Measurements from ENCODE around the gene ZNF432. TPM values are rescaled to one million over a fixed set of nuclear protein-coding genes. Genes with fewer than 3 reads are reported as not detected.
"Not testable (repeated sequence)": the region's sequence is repeated elsewhere in the genome, so short reads cannot be mapped to it uniquely, and the experiment has no call there.

The ZNF432 gene
- total and polyA plus RNA-seq, 2 of the 13 experiments (the other 11 are each of a cell fraction or from before 2014, with no cell fraction given): 4.1 to 8.7 TPM

DNA sequence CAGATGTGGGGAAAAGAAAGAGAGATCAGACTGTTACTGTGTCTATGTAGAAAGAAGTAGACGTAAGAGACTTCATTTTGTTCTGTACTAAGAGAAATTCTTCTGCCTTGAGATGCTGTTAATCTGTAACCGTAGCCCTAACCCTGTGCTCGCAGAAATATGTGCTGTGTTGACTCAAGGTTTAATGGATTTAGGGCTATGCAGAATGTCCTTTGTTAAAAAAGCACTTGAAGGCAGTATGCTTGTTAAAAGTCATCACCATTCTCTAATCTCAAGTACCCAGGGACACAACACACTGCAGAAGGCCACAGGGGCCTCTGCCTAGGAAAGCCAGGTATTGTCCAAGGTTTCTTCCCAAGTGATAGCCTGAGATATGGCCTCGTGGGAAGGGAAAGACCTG, 24.2 kb downstream of the ZNF432 start (continued):
- not testable (repeated sequence) for TF ChIP-seq SOX6 (IDR thresholded peaks at IDR 0.05); CREM (CRISPR knock-in tag; IDR thresholded peaks at IDR 0.05)
- peak; percentile 87 for TF ChIP-seq SOX6 (CRISPR knock-in tag; IDR thresholded peaks at IDR 0.05)
- peak; percentile 30; the same call in 1 of the 2 replicates for TF ChIP-seq CREM (IDR thresholded peaks at IDR 0.05)
- TF ChIP-seq KAT8 (CRISPR knock-in tag; IDR thresholded peaks at IDR 0.05): 0 out of 2 replicates have a peak, but pooled peaks have one; percentile 22
- TF ChIP-seq, protein P1, sequence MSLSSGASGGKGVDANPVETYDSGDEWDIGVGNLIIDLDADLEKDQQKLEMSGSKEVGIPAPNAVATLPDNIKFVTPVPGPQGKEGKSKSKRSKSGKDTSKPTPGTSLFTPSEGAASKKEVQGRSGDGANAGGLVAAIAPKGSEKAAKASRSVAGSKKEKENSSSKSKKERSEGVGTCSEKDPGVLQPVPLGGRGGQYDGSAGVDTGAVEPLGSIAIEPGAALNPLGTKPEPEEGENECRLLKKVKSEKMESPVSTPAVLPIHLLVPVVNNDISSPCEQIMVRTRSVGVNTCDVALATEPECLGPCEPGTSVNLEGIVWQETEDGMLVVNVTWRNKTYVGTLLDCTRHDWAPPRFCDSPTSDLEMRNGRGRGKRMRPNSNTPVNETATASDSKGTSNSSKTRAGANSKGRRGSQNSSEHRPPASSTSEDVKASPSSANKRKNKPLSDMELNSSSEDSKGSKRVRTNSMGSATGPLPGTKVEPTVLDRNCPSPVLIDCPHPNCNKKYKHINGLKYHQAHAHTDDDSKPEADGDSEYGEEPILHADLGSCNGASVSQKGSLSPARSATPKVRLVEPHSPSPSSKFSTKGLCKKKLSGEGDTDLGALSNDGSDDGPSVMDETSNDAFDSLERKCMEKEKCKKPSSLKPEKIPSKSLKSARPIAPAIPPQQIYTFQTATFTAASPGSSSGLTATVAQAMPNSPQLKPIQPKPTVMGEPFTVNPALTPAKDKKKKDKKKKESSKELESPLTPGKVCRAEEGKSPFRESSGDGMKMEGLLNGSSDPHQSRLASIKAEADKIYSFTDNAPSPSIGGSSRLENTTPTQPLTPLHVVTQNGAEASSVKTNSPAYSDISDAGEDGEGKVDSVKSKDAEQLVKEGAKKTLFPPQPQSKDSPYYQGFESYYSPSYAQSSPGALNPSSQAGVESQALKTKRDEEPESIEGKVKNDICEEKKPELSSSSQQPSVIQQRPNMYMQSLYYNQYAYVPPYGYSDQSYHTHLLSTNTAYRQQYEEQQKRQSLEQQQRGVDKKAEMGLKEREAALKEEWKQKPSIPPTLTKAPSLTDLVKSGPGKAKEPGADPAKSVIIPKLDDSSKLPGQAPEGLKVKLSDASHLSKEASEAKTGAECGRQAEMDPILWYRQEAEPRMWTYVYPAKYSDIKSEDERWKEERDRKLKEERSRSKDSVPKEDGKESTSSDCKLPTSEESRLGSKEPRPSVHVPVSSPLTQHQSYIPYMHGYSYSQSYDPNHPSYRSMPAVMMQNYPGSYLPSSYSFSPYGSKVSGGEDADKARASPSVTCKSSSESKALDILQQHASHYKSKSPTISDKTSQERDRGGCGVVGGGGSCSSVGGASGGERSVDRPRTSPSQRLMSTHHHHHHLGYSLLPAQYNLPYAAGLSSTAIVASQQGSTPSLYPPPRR (CRISPR knock-in tag; IDR thresholded peaks at IDR 0.05; ENCODE audit: borderline replicate concordance): peak; percentile 71; the same call in 1 of the 2 replicates
- peak; percentile 84 for TF ChIP-seq ARID5B (CRISPR knock-in tag; IDR thresholded peaks at IDR 0.05)
- TF ChIP-seq IRF2 (CRISPR knock-in tag; IDR thresholded peaks at IDR 0.05): 0 out of 2 replicates have a peak, but pooled peaks have one; percentile 47
- TF ChIP-seq, protein P2, sequence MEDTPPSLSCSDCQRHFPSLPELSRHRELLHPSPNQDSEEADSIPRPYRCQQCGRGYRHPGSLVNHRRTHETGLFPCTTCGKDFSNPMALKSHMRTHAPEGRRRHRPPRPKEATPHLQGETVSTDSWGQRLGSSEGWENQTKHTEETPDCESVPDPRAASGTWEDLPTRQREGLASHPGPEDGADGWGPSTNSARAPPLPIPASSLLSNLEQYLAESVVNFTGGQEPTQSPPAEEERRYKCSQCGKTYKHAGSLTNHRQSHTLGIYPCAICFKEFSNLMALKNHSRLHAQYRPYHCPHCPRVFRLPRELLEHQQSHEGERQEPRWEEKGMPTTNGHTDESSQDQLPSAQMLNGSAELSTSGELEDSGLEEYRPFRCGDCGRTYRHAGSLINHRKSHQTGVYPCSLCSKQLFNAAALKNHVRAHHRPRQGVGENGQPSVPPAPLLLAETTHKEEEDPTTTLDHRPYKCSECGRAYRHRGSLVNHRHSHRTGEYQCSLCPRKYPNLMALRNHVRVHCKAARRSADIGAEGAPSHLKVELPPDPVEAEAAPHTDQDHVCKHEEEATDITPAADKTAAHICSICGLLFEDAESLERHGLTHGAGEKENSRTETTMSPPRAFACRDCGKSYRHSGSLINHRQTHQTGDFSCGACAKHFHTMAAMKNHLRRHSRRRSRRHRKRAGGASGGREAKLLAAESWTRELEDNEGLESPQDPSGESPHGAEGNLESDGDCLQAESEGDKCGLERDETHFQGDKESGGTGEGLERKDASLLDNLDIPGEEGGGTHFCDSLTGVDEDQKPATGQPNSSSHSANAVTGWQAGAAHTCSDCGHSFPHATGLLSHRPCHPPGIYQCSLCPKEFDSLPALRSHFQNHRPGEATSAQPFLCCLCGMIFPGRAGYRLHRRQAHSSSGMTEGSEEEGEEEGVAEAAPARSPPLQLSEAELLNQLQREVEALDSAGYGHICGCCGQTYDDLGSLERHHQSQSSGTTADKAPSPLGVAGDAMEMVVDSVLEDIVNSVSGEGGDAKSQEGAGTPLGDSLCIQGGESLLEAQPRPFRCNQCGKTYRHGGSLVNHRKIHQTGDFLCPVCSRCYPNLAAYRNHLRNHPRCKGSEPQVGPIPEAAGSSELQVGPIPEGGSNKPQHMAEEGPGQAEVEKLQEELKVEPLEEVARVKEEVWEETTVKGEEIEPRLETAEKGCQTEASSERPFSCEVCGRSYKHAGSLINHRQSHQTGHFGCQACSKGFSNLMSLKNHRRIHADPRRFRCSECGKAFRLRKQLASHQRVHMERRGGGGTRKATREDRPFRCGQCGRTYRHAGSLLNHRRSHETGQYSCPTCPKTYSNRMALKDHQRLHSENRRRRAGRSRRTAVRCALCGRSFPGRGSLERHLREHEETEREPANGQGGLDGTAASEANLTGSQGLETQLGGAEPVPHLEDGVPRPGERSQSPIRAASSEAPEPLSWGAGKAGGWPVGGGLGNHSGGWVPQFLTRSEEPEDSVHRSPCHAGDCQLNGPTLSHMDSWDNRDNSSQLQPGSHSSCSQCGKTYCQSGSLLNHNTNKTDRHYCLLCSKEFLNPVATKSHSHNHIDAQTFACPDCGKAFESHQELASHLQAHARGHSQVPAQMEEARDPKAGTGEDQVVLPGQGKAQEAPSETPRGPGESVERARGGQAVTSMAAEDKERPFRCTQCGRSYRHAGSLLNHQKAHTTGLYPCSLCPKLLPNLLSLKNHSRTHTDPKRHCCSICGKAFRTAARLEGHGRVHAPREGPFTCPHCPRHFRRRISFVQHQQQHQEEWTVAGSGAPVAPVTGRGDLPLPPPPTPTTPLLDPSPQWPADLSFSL (CRISPR knock-in tag; IDR thresholded peaks at IDR 0.05): 0 out of 2 replicates have a peak, but pooled peaks have one; percentile 27
- peak; percentile 63 for TF ChIP-seq SAP130 (CRISPR knock-in tag; IDR thresholded peaks at IDR 0.05; ENCODE audit: low read depth)
- 0 out of 2 replicates have a peak, but pooled peaks have one; percentile 15 for TF ChIP-seq ATF2 (CRISPR knock-in tag; IDR thresholded peaks at IDR 0.05)
- TF ChIP-seq BCL6 (CRISPR knock-in tag; IDR thresholded peaks at IDR 0.05): peak; percentile 36; the same call in 1 of the 2 replicates
- 0 out of 2 replicates have a peak, but pooled peaks have one; percentile 20 for TF ChIP-seq ARNTL (CRISPR knock-in tag; IDR thresholded peaks at IDR 0.05)
- peak; percentile 99 for TF ChIP-seq PITX1 (CRISPR knock-in tag; IDR thresholded peaks at IDR 0.05)
